Stimulated activated naive B cell treated with anti-CD40 and anti-IgM and Interleukin-4, amounts not matched to agents 10 μg/mL and 1 μg/mL and 100 μg/mL, for 72 hours (primary cell): ENCODE measurements around the gene SMIM22.

Experiments
- ATAC-seq, 2 donors: fragments of 150-1000 bp; cut with Tn5 transposase; replicated peaks; 2 replicates each; pipeline ENCODE4 v1.10.0; 2021; ENCODE audit warnings: moderate library complexity in 1 of 2
- DNase-seq: peaks from one replicate; pipeline ENCODE4 v3.0.0; 2021
- H3K27ac Mint-ChIP-seq: one replicate; pipeline ENCODE4 v1.8.0; 2022; ENCODE audit warnings: mild to moderate bottlenecking, mixed read lengths
- H3K27me3 Mint-ChIP-seq, 2 donors: one replicate each; pipeline ENCODE4 v1.8.0; 2022; ENCODE audit warnings: mixed read lengths in 2 of 2
- H3K36me3 Mint-ChIP-seq, 2 donors: one replicate each; pipeline ENCODE4 v1.8.0; 2022; ENCODE audit warnings: mixed read lengths in 2 of 2, mild to moderate bottlenecking in 1 of 2
- H3K4me1 Mint-ChIP-seq, 2 donors: one replicate each; pipeline ENCODE4 v1.8.0; 2022; ENCODE audit warnings: mixed read lengths in 2 of 2, mild to moderate bottlenecking in 1 of 2
- H3K4me3 Mint-ChIP-seq, 2 donors: one replicate each; pipeline ENCODE4 v1.8.0; 2022; ENCODE audit warnings: mild to moderate bottlenecking in 2 of 2, mixed read lengths in 2 of 2, moderate library complexity in 1 of 2
- H3K9me3 Mint-ChIP-seq, 2 donors: one replicate each; pipeline ENCODE4 v1.8.0; 2022; ENCODE audit warnings: mixed read lengths in 2 of 2, mild to moderate bottlenecking in 1 of 2

SMIM22 gene

DNA sequence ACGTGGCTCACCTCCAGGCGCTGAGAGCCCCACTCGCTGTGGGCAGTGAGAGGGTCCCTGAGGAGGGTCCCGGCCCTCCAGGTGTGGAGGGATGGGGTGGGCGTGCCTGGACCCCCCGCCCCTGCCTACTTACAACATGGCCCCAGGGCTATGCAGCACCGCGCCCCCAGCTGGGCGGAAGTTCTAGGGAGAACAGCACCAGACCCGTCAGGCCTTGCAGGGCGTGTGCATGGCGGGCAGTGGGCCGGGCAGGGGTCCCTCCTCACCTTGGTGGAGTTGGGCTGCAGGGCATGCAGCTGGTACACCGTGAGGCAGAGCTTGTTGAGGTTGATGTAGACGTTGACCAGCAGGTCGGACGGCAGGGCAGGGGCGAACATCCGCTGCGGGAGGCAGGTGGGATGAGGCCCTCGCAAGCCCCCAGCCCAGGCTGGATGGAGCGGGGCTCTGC lies 2.7 kb downstream of the SMIM22 start:
- Mint-ChIP-seq H3K4me3 (no peak overlapping the region), H3K4me1 (peaks cover 13 to 33% of the 10 kb centered on the region in 2 donors), H3K27me3 (no peaks in the 10 kb centered on the region), H3K9me3 (no peaks in the 10 kb centered on the region), H3K27ac (no peak overlapping the region), H3K36me3 (peaks cover 12% of the 10 kb centered on the region in 2 donors)
- no peak for ATAC-seq
- DNase-seq, result no peak

- ATAC-seq (no peak), DNase-seq (no peak)
- Mint-ChIP-seq H3K36me3 (peaks cover 12% of the 10 kb centered on the region in 2 donors), H3K27ac (no peak overlapping the region), H3K4me1 (peaks cover 13 to 39% of the 10 kb centered on the region in 2 donors), H3K4me3 (no peak overlapping the region), H3K9me3 (no peaks in the 10 kb centered on the region), H3K27me3 (no peaks in the 10 kb centered on the region)
These were observed 3.3 kb downstream of the SMIM22 start for GRCh38 chr16:4798456-4798855.

- peaks cover 17 to 47% of the 10 kb centered on the region in 2 donors for H3K4me1 Mint-ChIP-seq
- H3K36me3 Mint-ChIP-seq, result peaks cover 15 to 17% of the 10 kb centered on the region in 2 donors
- DNase-seq (no peak), ATAC-seq (no peak)
- peak overlapping the region; percentile 14 for H3K27ac Mint-ChIP-seq
- no peaks in the 10 kb centered on the region for H3K9me3 Mint-ChIP-seq
- no peaks in the 10 kb centered on the region for H3K27me3 Mint-ChIP-seq
- peak overlapping the region; percentile 59 to 81 for H3K4me3 Mint-ChIP-seq
These were observed 4.1 kb downstream of the SMIM22 start for GRCh38 chr16:4799171-4799855.

GRCh38 chr16:4800290-4801041 lies 5.3 kb downstream of the SMIM22 start:
- Mint-ChIP-seq H3K27ac (peak overlapping the region; percentile 79), H3K9me3 (no peaks in the 10 kb centered on the region), H3K27me3 (no peaks in the 10 kb centered on the region), H3K4me1 (peaks cover 17 to 47% of the 10 kb centered on the region in 2 donors), H3K36me3 (peaks cover 24 to 27% of the 10 kb centered on the region in 2 donors), H3K4me3 (peak overlapping the region; percentile 81 to 84)
- ATAC-seq (no peak), DNase-seq (peak; percentile 38)

- no peaks in the 10 kb centered on the region for H3K9me3 Mint-ChIP-seq
- peak overlapping the region; percentile 90 for H3K27ac Mint-ChIP-seq
- H3K4me3 Mint-ChIP-seq, result peak overlapping the region; percentile 88 to 92
- peaks cover 27 to 32% of the 10 kb centered on the region in 2 donors for H3K36me3 Mint-ChIP-seq
- H3K27me3 Mint-ChIP-seq, result no peaks in the 10 kb centered on the region
- H3K4me1 Mint-ChIP-seq, result peaks cover 17 to 47% of the 10 kb centered on the region in 2 donors
- no peak for ATAC-seq
- no peak for DNase-seq
These were observed 6.1 kb downstream of the SMIM22 start for GRCh38 chr16:4801051-4801961.

DNA sequence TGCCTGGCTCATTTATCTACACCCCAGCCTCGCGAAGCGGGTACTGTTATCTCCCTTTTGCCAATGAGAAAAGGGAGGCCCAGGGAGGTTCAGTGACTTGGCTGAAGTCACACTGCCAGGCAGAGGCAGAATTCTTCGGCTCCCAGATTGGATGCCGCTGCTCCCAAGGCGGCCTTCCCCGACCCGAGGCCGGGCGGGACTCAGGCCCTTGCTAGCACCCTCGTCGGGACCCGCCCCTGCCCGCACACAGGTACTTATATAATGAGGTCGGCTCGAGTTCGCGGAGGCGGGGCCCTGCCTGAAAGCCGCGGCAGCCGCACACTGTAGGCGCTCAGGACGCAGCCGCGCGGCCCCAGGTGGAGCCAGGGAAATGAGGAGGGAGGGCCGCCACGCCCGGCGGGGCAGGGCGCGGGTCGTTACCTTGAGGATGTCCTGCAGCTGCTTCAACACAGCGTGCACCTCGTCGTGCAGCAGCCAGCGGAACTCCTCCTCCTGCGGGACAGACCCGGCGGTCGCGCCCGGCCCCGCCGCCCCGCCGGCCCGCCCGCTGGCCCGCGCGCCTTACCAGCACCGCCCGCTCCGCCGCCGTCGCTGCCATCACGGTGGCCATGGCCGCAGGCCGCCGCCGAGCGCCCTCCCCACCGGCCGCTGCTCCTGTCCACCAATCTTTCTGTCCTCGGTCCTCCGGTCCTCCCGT lies 6.9 kb downstream of the SMIM22 start, which contains the start of gene ROGDI:
ROGDI (minus strand) TSS at position 672 of the 697 bp plus-strand sequence; CDS start at position 610, 62 bp downstream.
- no peaks in the 10 kb centered on the region for H3K27me3 Mint-ChIP-seq
- DNase-seq, result peak; percentile 72
- H3K4me3 Mint-ChIP-seq, result peak within 1 kb of the TSS; percentile 88 to 92
- peak; percentile 72 to 77 for ATAC-seq
- H3K36me3 Mint-ChIP-seq, result peaks cover 27 to 33% of the 10 kb centered on the region in 2 donors
- H3K9me3 Mint-ChIP-seq, result no peaks in the 10 kb centered on the region
- H3K27ac Mint-ChIP-seq, result peak within 1 kb of the TSS; percentile 90
- H3K4me1 Mint-ChIP-seq, result peaks cover 17 to 47% of the 10 kb centered on the region in 2 donors

- Mint-ChIP-seq H3K27me3 (no peaks in the 10 kb centered on the region), H3K36me3 (peaks cover 33 to 38% of the 10 kb centered on the region in 2 donors), H3K4me1 (peaks cover 17 to 47% of the 10 kb centered on the region in 2 donors), H3K27ac (peak overlapping the region; percentile 65), H3K4me3 (peak overlapping the region; percentile 83 to 92), H3K9me3 (no peaks in the 10 kb centered on the region)
- ATAC-seq, result peak; percentile 91 to 92
- peak; percentile 87 for DNase-seq
These were observed 7.6 kb downstream of the SMIM22 start for GRCh38 chr16:4802659-4803287.

DNA sequence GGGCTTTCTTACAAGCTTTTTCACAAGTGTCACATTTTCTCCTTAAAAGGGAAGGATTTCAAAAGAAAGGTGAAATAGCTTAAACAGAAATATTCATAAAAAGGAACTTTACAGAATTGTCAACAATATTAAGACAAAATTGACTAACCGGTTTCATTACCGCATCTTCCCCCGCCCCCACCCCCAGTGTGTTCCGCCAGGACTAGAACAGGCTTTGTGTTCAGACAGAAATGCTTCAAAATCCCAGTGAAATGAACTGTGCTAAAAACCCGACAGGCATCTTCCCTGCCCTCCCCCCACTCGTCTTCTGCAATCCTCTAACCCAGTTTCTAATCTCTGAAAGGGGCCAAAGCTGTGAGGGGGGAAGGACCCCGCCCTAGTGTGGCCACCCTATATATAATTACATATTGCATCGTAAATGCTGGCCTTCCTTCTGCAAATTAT lies 8.3 kb downstream of the SMIM22 start:
- peak overlapping the region; percentile 83 to 92 for H3K4me3 Mint-ChIP-seq
- H3K9me3 Mint-ChIP-seq, result no peaks in the 10 kb centered on the region
- no peak overlapping the region for H3K27ac Mint-ChIP-seq
- peaks cover 31 to 39% of the 10 kb centered on the region in 2 donors for H3K36me3 Mint-ChIP-seq
- peaks cover 17 to 47% of the 10 kb centered on the region in 2 donors for H3K4me1 Mint-ChIP-seq
- DNase-seq, result no peak
- no peaks in the 10 kb centered on the region for H3K27me3 Mint-ChIP-seq
- ATAC-seq, result no peak

DNA sequence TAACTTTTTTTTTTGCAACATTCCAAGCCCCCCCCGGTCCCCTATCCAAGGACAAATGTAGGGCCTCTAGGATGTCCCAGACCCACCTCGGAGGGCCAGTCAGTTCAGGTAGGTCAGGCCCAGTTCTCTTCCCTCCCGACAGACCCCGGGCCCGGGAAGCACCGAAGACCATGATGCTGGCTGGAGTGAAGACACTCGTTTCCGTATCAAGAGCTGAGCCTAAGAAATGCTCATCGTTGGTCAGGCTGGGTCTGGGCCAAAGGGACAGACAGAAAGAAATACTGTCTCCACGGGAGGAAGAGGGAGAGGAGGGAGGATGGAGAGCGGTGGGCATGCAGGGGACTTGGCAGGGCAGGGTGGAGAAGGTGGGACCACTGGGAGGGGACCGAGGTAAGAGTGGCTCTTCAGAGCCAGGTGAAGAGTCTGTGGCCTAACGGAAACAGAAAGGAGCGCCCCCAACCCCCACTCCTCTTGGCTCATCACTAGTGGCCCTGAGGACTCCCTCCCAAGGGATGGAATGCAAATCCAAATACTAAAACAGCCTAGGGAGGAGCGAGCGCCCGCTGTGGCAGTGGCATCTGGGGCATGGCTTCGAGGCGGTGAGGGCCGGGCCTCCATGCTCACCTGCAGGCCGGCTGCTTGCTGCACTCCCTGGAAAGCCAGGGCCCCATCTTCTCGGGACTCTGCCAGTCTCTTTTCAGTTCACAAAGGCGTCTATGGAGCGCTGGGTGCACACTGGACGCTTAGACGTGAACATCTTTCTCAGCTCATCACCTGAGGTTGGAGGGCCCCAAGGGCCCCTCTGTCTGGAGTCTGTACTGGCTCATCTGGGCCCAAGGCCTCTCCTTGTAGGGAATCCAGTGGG lies 9.0 kb downstream of the SMIM22 start:
- Mint-ChIP-seq H3K36me3 (peaks cover 31 to 33% of the 10 kb centered on the region in 2 donors), H3K9me3 (no peaks in the 10 kb centered on the region), H3K27ac (peak overlapping the region; percentile 20), H3K4me1 (peaks cover 15 to 45% of the 10 kb centered on the region in 2 donors), H3K4me3 (peak overlapping the region in 1 of 2 donors; percentile 39), H3K27me3 (no peaks in the 10 kb centered on the region)
- ATAC-seq (no peak), DNase-seq (no peak)

- DNase-seq, result no peak
- H3K4me3 Mint-ChIP-seq, result no peak overlapping the region
- H3K36me3 Mint-ChIP-seq, result peaks cover 29 to 31% of the 10 kb centered on the region in 2 donors
- no peak overlapping the region for H3K27ac Mint-ChIP-seq
- peaks cover 11 to 34% of the 10 kb centered on the region in 2 donors for H3K4me1 Mint-ChIP-seq
- no peaks in the 10 kb centered on the region for H3K9me3 Mint-ChIP-seq
- ATAC-seq, result no peak
- H3K27me3 Mint-ChIP-seq, result no peaks in the 10 kb centered on the region
These were observed 10.1 kb downstream of the SMIM22 start for GRCh38 chr16:4805231-4805630.

DNA sequence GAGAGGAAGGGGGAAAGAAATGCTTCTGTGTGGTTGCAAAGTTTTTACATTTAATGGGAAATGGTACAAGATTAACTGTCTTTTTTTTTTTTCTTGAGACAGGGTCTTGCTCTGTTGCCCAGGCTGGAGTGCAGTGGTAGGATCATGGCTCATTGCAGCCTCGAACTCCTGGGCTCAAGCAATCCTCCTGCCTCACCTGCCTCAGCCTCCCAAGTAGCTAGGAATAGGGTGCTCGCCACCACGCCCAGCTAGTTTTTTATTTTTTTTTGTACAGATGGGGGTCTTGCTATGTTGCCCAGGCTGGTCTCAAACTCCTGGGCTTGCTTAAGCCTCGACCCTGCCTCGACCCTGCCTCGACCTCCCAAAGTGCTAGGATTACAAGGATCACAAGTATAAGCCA lies 11.1 kb downstream of the SMIM22 start:
- Mint-ChIP-seq H3K4me3 (no peak overlapping the region), H3K4me1 (peaks cover 4 to 26% of the 10 kb centered on the region in 2 donors), H3K27ac (peak overlapping the region; percentile 56), H3K27me3 (no peaks in the 10 kb centered on the region), H3K36me3 (peaks cover 27 to 32% of the 10 kb centered on the region in 2 donors), H3K9me3 (no peaks in the 10 kb centered on the region)
- DNase-seq (no peak), ATAC-seq (no peak)

DNA sequence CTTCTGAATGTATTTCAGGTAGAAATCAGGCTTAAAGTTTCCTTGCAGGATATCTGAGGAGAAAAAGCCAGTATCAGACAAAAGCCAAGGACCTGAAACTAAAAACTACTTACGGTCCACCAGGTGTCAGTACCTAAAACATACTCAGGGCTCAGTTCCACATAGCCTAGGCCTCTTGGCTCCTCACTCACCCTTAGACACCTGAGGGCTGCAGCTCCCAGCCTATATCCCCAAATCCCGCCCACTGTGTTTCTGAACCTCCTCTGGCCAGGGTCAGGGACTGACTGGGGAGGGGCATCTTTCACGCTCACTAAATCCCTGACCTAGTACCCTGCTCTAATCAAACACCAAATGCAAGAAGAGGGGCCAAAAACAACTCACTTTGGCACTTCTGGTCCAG lies 16.1 kb downstream of the SMIM22 start:
- ATAC-seq, result no peak
- Mint-ChIP-seq H3K9me3 (no peaks in the 10 kb centered on the region), H3K36me3 (peaks cover 40 to 54% of the 10 kb centered on the region in 2 donors), H3K4me1 (peaks cover 3 to 10% of the 10 kb centered on the region in 2 donors), H3K27ac (peak overlapping the region; percentile 51), H3K4me3 (no peak overlapping the region), H3K27me3 (no peaks in the 10 kb centered on the region)
- no peak for DNase-seq
